Stimulated activated CD8-positive, alpha-beta memory T cell treated with anti-CD3 and anti-CD28 coated beads, Interleukin-12 subunit alpha, Interleukin-12 subunit beta, amount 100 ng/mL, for 1 hour (primary cell): Measurements from ENCODE around the gene MSLN.
"Not testable (repeated sequence)": the region's sequence is repeated elsewhere in the genome, so short reads cannot be mapped to it uniquely, and the experiment has no call there.

Experiments used
- DNase-seq: peaks from one replicate; pipeline ENCODE4 v3.0.0-alpha.2; 2020; ENCODE audit warnings: low read depth

Gene MSLN

DNA sequence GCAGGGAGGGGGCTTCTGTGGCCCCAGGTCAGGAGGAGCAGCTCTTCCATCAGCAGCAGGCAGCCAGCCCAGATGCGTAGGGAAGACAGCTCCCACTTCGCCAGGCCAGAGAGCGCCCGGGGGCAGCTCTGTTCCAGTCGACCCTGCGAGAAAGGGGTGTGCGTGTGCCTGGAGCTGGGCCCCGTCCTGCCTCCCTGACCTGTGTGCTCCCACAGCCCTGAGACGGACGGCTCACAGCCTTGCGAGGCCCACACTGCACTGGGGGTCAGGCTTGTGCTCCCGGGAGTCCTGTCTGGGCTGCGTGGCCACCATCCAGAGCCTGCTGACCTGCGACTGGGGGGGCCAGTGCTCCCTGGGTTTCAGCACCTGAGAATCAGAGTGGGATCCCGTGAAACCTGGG lies 469 bp upstream of the MSLN start:
- no peak for DNase-seq

DNA sequence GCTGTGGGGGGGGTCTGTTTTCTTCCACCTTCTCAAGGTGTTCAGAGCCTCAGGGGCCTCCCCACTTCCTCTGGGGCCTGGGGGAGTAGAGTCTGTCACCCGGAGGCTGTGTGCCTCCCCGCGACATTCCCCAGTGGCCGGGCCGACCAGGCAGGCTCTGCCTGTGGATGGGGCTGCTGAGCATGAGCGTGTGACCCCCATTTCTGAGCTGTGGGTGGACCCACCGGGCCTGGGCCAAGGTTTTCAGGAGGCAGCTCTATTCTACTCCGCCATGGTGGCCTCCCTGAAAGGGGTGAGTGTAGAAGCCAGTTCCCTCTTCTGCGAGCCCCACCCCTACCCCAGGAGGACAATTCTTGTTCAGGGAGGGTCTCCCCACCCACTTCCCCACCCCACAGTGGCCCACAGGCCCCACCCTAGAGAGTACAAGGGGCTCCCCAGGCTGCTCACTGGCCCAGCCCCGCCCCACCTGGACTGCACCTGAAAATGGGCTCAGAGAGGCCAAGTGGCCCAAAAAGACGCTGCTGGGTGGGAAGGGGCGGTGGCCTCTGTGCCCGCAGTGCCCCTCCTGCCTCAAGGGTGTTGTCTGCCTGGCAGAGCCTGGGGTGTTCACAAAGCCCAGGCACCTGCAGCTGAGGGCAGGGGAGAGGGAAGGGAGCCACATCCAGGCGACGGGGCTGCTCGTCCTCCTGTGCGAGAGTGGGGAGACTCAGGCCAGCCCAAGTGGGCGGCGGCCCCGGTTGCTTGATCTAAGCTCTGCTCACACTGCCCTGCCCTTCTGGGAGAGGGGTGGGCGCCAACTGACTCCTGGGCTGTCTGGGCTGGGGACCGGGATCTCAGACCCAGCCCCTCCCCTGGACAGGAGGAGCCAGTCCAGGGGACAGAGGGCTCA lies 1.3 kb downstream of the MSLN start:
- DNase-seq: no peak

DNA sequence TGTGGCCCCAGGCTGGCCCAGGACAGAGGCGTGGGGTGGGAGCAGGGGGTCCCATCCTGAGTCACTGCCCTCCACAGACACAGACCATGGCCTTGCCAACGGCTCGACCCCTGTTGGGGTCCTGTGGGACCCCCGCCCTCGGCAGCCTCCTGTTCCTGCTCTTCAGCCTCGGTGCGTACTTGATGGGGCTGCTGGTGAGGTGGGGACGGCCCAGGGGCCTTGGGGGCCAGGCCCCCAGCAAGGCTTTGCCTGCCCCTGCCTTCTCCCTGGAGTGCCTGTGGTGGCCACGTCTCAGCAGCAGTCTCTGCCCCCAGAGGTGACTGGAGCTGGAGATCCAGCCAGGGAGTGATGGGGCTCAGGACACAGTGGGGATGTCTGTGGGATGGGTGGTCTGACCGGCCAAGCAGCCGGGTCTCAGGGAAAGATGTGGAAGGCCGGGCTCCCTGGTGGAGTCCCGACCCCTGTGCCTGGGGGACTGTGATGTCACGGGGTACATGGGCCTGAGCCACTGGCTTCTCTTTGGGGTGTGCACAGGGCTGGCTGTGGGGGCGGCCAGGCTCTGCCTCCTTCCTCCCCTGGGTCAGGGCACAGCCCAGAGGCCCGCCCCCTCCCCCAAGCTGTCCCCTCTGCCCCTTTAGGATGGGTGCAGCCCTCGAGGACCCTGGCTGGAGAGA lies 2.2 kb downstream of the MSLN start:
- DNase-seq: no peak

GRCh38 chr16:763369-764183 lies 3.0 kb downstream of the MSLN start:
- DNase-seq: no peak

DNA sequence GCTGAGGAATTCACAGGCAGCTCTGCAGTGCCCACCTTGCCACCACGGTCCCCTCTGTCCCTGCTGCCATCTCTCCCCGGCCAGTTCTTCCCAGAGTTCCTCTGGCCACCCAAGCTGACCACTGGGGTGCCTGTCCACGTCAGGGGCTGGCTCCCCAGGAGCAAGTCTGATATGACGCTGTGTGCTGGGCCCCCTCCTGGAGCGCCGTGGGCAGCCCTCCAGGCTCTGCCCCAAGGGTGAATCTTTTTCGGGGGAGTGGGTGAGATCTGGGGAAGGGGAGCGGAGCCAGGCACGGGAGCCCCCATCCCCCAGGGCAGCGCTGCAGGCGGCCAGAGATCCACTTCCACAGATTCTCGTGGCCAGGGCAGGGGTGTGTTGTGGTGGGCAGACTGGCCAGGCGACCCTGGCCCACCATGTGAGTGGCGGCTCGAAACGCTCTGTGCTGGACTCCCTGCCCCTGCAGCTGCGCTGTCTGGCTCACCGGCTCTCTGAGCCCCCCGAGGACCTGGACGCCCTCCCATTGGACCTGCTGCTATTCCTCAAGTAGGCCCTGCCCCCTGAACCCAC lies 3.7 kb downstream of the MSLN start:
- no peak for DNase-seq

- no peak for DNase-seq
Measured at GRCh38 chr16:764848-765487, 4.4 kb downstream of the MSLN start.

- no peak for DNase-seq
Measured at GRCh38 chr16:765488-765865, 4.9 kb downstream of the MSLN start.

DNA sequence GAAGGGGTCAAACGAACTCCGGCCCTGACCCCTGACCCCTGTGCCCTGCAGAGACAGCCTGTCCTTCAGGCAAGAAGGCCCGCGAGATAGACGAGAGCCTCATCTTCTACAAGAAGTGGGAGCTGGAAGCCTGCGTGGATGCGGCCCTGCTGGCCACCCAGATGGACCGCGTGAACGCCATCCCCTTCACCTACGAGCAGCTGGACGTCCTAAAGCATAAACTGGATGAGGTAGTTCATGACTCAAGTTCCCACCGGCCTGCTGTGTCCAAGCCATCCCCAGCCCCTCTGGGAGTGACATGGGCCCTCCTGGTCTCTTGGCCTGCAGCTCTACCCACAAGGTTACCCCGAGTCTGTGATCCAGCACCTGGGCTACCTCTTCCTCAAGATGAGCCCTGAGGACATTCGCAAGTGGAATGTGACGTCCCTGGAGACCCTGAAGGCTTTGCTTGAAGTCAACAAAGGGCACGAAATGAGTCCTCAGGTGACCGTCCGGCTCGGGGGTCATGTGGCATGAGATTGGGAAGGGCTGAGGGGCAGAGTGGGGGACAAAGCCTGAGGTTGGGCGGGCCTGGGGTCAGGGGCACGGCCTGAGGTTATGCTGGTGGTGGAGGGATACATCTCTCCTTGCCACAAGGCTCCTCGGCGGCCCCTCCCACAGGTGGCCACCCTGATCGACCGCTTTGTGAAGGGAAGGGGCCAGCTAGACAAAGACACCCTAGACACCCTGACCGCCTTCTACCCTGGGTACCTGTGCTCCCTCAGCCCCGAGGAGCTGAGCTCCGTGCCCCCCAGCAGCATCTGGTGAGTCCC lies 5.7 kb downstream of the MSLN start:
- DNase-seq: no peak

GRCh38 chr16:766820-767640 lies 6.5 kb downstream of the MSLN start:
- DNase-seq: no peak

- no peak for DNase-seq
Measured at GRCh38 chr16:767743-768235, 7.3 kb downstream of the MSLN start.

DNA sequence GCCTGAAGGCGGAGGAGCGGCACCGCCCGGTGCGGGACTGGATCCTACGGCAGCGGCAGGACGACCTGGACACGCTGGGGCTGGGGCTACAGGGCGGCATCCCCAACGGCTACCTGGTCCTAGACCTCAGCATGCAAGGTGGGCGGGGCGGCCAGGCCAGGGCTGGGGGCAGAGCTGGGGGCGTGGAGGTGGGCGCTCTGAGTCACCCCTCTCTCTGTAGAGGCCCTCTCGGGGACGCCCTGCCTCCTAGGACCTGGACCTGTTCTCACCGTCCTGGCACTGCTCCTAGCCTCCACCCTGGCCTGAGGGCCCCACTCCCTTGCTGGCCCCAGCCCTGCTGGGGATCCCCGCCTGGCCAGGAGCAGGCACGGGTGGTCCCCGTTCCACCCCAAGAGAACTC lies 7.9 kb downstream of the MSLN start:
- DNase-seq: no peak

- DNase-seq: no peak
Measured at GRCh38 chr16:769184-769784, 8.8 kb downstream of the MSLN start.

GRCh38 chr16:769934-770333 lies 9.4 kb downstream of the MSLN start:
- DNase-seq: no peak

GRCh38 chr16:770411-770810 lies 9.9 kb downstream of the MSLN start:
- no peak for DNase-seq

GRCh38 chr16:772959-773358 lies 12.4 kb downstream of the MSLN start:
- DNase-seq: no peak

DNA sequence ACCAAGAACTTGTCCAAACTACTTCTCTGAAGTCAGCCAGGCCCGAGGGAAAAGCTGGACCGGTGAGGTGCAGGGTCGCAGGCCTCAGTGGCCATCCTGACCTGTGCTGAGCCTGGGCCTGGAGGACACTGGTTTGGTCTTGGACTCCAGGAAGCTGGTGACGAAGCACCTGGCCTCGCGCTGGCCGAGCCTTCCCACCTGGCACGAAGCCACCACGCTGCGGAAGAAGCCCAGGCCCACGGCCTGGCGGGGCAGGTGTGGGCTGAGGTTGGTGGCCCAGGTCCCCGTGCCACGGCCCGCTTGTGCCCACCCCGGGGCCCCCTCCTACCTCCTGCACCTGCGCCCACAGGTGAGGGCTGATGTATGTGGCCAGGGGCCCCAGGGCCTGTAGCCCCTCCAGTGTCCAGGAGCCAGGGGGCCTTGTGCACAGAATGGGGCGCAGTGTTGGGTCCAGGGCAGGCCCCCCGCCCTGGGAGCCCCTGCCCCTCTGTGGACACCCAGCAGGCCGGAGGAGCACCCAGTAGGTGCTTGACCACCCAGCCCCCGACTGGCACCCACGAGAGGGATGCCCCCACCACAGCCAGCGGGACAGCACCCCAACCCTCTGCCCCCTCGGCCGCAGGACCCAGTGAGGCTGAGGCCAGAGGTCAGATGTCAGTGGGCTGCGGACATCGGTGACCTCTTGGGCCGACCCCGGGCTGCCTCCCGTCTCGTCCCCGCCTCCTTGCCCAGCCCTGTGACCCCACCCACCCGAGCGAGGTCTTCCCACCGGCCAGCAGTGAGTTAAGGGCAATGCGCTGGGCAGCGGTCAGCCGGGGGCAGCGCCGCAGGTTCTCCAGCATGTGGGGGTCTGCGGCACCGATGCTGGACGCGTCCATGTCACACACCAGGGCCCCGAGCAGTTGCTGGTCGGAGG lies 13.8 kb downstream of the MSLN start:
- no peak for DNase-seq

- DNase-seq: no peak
Measured at GRCh38 chr16:775236-775796, 14.8 kb downstream of the MSLN start.

GRCh38 chr16:776298-776697 lies 15.8 kb downstream of the MSLN start:
- DNase-seq: not testable (repeated sequence)
